ENCODE measurements around the gene CAMSAP2. TPM values are rescaled to one million over a fixed set of nuclear protein-coding genes. Genes with fewer than 3 reads are reported as not detected.

The CAMSAP2 gene
- total and polyA plus RNA-seq, 2 donors (not counting 3 experiments of a cell fraction or from before 2014, with no cell fraction given) = 6.7 to 45.5 TPM

DNA sequence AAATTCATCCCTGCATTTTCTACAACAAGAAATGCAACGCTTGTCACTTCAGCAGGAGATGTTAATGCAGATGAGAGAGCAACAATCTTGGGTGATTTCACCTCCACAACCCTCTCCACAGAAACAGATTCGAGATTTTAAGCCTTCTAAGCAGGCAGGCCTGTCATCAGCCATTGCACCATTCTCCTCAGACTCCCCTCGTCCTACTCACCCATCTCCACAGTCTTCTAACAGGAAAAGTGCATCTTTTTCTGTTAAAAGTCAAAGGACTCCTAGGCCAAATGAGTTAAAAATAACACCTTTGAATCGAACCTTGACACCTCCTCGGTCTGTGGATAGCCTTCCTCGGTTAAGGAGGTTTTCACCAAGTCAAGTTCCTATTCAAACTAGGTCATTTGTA, 110.7 kb downstream of the CAMSAP2 start:
- Histone ChIP-seq H3K27ac (ENCODE audit: insufficient read depth, low read depth, low read length) (no peak overlapping the region), H3K79me2 (ENCODE audit: control insufficient read depth, insufficient read depth, low read length) (no peaks in the 10 kb centered on the region), H3K9ac (replicated peaks; ENCODE audit: extremely low read depth, insufficient read depth, low read length) (no peak overlapping the region), H3K4me1 (ENCODE audit: control insufficient read depth, extremely low read depth, insufficient read depth, low read length) (no peaks in the 10 kb centered on the region), H3K36me3 (ENCODE audit: control insufficient read depth in 2 of 2, extremely low read depth in 1 of 2, insufficient read depth in 2 of 2, low read length in 2 of 2) (peaks cover 23 to 30% of the 10 kb centered on the region in 2 experiments), H4K20me1 (replicated peaks; ENCODE audit: control insufficient read depth, extremely low read depth, insufficient read depth, low read length) (no peaks in the 10 kb centered on the region), H3K4me3 (replicated peaks in 1 of 3; ENCODE audit: insufficient read depth in 1 of 3, low read depth in 1 of 3, low read length in 3 of 3) (no peak overlapping the region), H3K9me1 (replicated peaks; ENCODE audit: control insufficient read depth, extremely low read depth, insufficient read depth, low read length) (no peaks in the 10 kb centered on the region), H2AFZ (ENCODE audit: low read depth, low read length) (no peak overlapping the region), H3K4me2 (ENCODE audit: insufficient read depth, low read length) (no peak overlapping the region), H3K27me3 (ENCODE audit: control insufficient read depth in 2 of 2, insufficient read depth in 2 of 2, low read length in 2 of 2) (no peaks in the 10 kb centered on the region), H3K9me3 (replicated peaks; ENCODE audit: control insufficient read depth, insufficient read depth, low read length) (no peaks in the 10 kb centered on the region)
- TF ChIP-seq CTCF (IDR thresholded peaks at IDR 0.05; ENCODE audit: extremely low read depth in 1 of 2, insufficient read depth in 1 of 2, low read depth in 1 of 2, low read length in 2 of 2) (no peak), POLR2A (IDR thresholded peaks at IDR 0.05; ENCODE audit: low read depth, low read length) (no peak), POLR2AphosphoS5 (IDR thresholded peaks at IDR 0.05; ENCODE audit: insufficient read depth, low read depth, low read length) (no peak), MYC (IDR thresholded peaks at IDR 0.05; ENCODE audit: low read depth, low read length) (no peak), GATA2 (IDR thresholded peaks at IDR 0.05; ENCODE audit: insufficient read depth, insufficient read length, low read depth, low read length) (no peak), EZH2 (IDR thresholded peaks at IDR 0.05; ENCODE audit: borderline replicate concordance, low read depth, low read length, severe bottlenecking) (no peak), FOS (IDR thresholded peaks at IDR 0.05; ENCODE audit: borderline replicate concordance, insufficient read depth, low read length) (no peak), JUN (IDR thresholded peaks at IDR 0.05; ENCODE audit: borderline replicate concordance, insufficient read depth, insufficient read length, low read depth) (no peak)
- TF ChIP-seq, protein P1, sequence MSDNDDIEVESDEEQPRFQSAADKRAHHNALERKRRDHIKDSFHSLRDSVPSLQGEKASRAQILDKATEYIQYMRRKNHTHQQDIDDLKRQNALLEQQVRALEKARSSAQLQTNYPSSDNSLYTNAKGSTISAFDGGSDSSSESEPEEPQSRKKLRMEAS (IDR thresholded peaks at IDR 0.05; ENCODE audit: insufficient read depth, insufficient read length) = no peak
- DNase-seq (ENCODE audit: low read depth, low spot score) = no peak
- ChIA-PET CTCF (no interaction called here), POLR2A (no interaction called here)
- dilution Hi-C loops (cut with MboI; ENCODE audit: extremely low pct_ligation_motif_present, low sequenced_read_pairs) = no loop called here
- BruUV-seq (replicated peaks) = no TSS peak
- intact Hi-C loops (cut with micrococcal nuclease) = no loop called here
- no peak for FAIRE-seq

Data from endothelial cell of umbilical vein (primary cell).